ENCODE results near the gene TXNL4A. TPM values are rescaled to one million over a fixed set of nuclear protein-coding genes. Genes with fewer than 3 reads are reported as not detected.

Gene TXNL4A
- total and polyA plus RNA-seq, 4 donors, result 18.0 to 86.2 (median 32.8) TPM

GRCh38 chr18:79986726-79987125, 1.6 kb downstream of the TXNL4A start:
- TF ChIP-seq RXRA (IDR thresholded peaks at IDR 0.05), result no peak
- no peaks in the 10 kb centered on the region for H3K27me3 ChIP-seq (ENCODE audit: control insufficient read depth in 4 of 4, insufficient read depth in 4 of 4, low read length in 3 of 4)
- H3K9me3 ChIP-seq (ENCODE audit: control insufficient read depth in 4 of 4, low read length in 3 of 4), result no peaks in the 10 kb centered on the region
- peaks cover 0 to 2% (median under 1%) of the 10 kb centered on the region in 4 donors for H3K36me3 ChIP-seq (ENCODE audit: control insufficient read depth in 4 of 4, insufficient read depth in 3 of 4, low read depth in 1 of 4, low read length in 3 of 4)
- H3K4me1 ChIP-seq (ENCODE audit: control insufficient read depth in 4 of 4, insufficient read depth in 4 of 4, low read length in 3 of 4), result peaks cover 4 to 21% (median 15%) of the 10 kb centered on the region in 4 donors
- DNase-seq (ENCODE audit: low spot score), result no peak
- H3K4me3 ChIP-seq (ENCODE audit: low read depth in 1 of 3, low read length in 3 of 3), result peak overlapping the region in 2 of 3 donors; percentile 27 to 100
- H3K27ac ChIP-seq (ENCODE audit: low read depth in 1 of 2, low read length in 2 of 2), result peak overlapping the region; percentile 6 to 37
- H3K9ac ChIP-seq (ENCODE audit: low read depth in 1 of 2, low read length in 2 of 2), result peak overlapping the region in 1 of 2 donors; percentile 86
- 57% methylated on average over 7 of the region's 7 CpGs for WGBS

GRCh38 chr18:79985172-79985571, 3.2 kb downstream of the TXNL4A start:
- WGBS, result 92% methylated on average over 12 of the region's 12 CpGs
- H3K4me1 ChIP-seq (ENCODE audit: control insufficient read depth in 4 of 4, insufficient read depth in 4 of 4, low read length in 3 of 4), result peaks cover 4 to 21% (median 15%) of the 10 kb centered on the region in 4 donors
- DNase-seq (ENCODE audit: low spot score), result no peak
- H3K27me3 ChIP-seq (ENCODE audit: control insufficient read depth in 4 of 4, insufficient read depth in 4 of 4, low read length in 3 of 4), result no peaks in the 10 kb centered on the region
- H3K36me3 ChIP-seq (ENCODE audit: control insufficient read depth in 4 of 4, insufficient read depth in 3 of 4, low read depth in 1 of 4, low read length in 3 of 4), result peaks cover 0 to 2% (median under 1%) of the 10 kb centered on the region in 4 donors
- TF ChIP-seq FOXA1 (IDR thresholded peaks at IDR 0.05), result no peak
- no peak for TF ChIP-seq MAX (IDR thresholded peaks at IDR 0.05)
- no peak for TF ChIP-seq HNF4G (IDR thresholded peaks at IDR 0.05)
- no peak for TF ChIP-seq FOXA2 (IDR thresholded peaks at IDR 0.05)
- no peak for TF ChIP-seq RAD21 (IDR thresholded peaks at IDR 0.05)
- no peaks in the 10 kb centered on the region for H3K9me3 ChIP-seq (ENCODE audit: control insufficient read depth in 4 of 4, low read length in 3 of 4)
- no peak overlapping the region for H3K9ac ChIP-seq (ENCODE audit: low read depth in 1 of 2, low read length in 2 of 2)
- H3K27ac ChIP-seq (ENCODE audit: low read depth in 1 of 2, low read length in 2 of 2), result no peak overlapping the region
- no peak overlapping the region for H3K4me3 ChIP-seq (ENCODE audit: low read depth in 1 of 3, low read length in 3 of 3)

- H3K4me1 ChIP-seq (ENCODE audit: control insufficient read depth in 4 of 4, insufficient read depth in 4 of 4, low read length in 3 of 4), result peaks cover 2 to 16% (median 15%) of the 10 kb centered on the region in 4 donors
- peaks cover 0 to 2% (median under 1%) of the 10 kb centered on the region in 4 donors for H3K36me3 ChIP-seq (ENCODE audit: control insufficient read depth in 4 of 4, insufficient read depth in 3 of 4, low read depth in 1 of 4, low read length in 3 of 4)
- no peak for DNase-seq (ENCODE audit: low spot score)
- TF ChIP-seq YY1 (IDR thresholded peaks at IDR 0.05), result no peak
- WGBS, result 93% methylated on average over 7 of the region's 7 CpGs
- H3K4me3 ChIP-seq (ENCODE audit: low read depth in 1 of 3, low read length in 3 of 3), result no peak overlapping the region
- no peak overlapping the region for H3K27ac ChIP-seq (ENCODE audit: low read depth in 1 of 2, low read length in 2 of 2)
- H3K9ac ChIP-seq (ENCODE audit: low read depth in 1 of 2, low read length in 2 of 2), result no peak overlapping the region
- H3K27me3 ChIP-seq (ENCODE audit: control insufficient read depth in 4 of 4, insufficient read depth in 4 of 4, low read length in 3 of 4), result no peaks in the 10 kb centered on the region
- no peaks in the 10 kb centered on the region for H3K9me3 ChIP-seq (ENCODE audit: control insufficient read depth in 4 of 4, low read length in 3 of 4)
Measured at GRCh38 chr18:79983793-79984192, 4.6 kb downstream of the TXNL4A start.

GRCh38 chr18:79983253-79983652, 5.1 kb downstream of the TXNL4A start:
- H3K9ac ChIP-seq (ENCODE audit: low read depth in 1 of 2, low read length in 2 of 2), result no peak overlapping the region
- peaks cover 2 to 16% (median 15%) of the 10 kb centered on the region in 4 donors for H3K4me1 ChIP-seq (ENCODE audit: control insufficient read depth in 4 of 4, insufficient read depth in 4 of 4, low read length in 3 of 4)
- 81% methylated on average over 4 of the region's 4 CpGs for WGBS

More at GRCh38 chr18:79983253-79983652, 5.1 kb downstream of the TXNL4A start:
- DNase-seq (ENCODE audit: low spot score), result no peak
- Histone ChIP-seq H3K4me3 (ENCODE audit: low read depth in 1 of 3, low read length in 3 of 3) (no peak overlapping the region), H3K27ac (ENCODE audit: low read depth in 1 of 2, low read length in 2 of 2) (no peak overlapping the region), H3K9me3 (ENCODE audit: control insufficient read depth in 4 of 4, low read length in 3 of 4) (no peaks in the 10 kb centered on the region), H3K36me3 (ENCODE audit: control insufficient read depth in 4 of 4, insufficient read depth in 3 of 4, low read depth in 1 of 4, low read length in 3 of 4) (peaks cover 0 to 2% (median under 1%) of the 10 kb centered on the region in 4 donors), H3K27me3 (ENCODE audit: control insufficient read depth in 4 of 4, insufficient read depth in 4 of 4, low read length in 3 of 4) (no peaks in the 10 kb centered on the region)
- no peak for TF ChIP-seq NR2F2 (IDR thresholded peaks at IDR 0.05)
- no peak for TF ChIP-seq HNF4A (conservative IDR thresholded peaks at IDR 0.05)
- TF ChIP-seq REST (IDR thresholded peaks at IDR 0.05), result no peak
- no peak for TF ChIP-seq JUND (IDR thresholded peaks at IDR 0.05)
- TF ChIP-seq FOXA2 (IDR thresholded peaks at IDR 0.05), result no peak
- no peak for TF ChIP-seq GABPA (IDR thresholded peaks at IDR 0.05 in 1 of 2, conservative IDR thresholded peaks at IDR 0.05 in 1 of 2)
- no peak for TF ChIP-seq ZBTB33 (IDR thresholded peaks at IDR 0.05)
- TF ChIP-seq YY1 (IDR thresholded peaks at IDR 0.05), result no peak
- TF ChIP-seq RAD21 (IDR thresholded peaks at IDR 0.05), result no peak
- no peak for TF ChIP-seq SP1 (IDR thresholded peaks at IDR 0.05)
- TF ChIP-seq RXRA (IDR thresholded peaks at IDR 0.05), result no peak
- no peak for TF ChIP-seq MAX (IDR thresholded peaks at IDR 0.05)
- TF ChIP-seq FOXA1 (IDR thresholded peaks at IDR 0.05), result no peak
- TF ChIP-seq EGR1 (IDR thresholded peaks at IDR 0.05; ENCODE audit: low read depth in 2 of 2), result no peak
- no peak for TF ChIP-seq CTCF (IDR thresholded peaks at IDR 0.05; ENCODE audit: low read depth, low read length, missing input control)
- TF ChIP-seq TAF1 (conservative IDR thresholded peaks at IDR 0.05), result no peak

Measured in liver (tissue), 9 donors.